Hypothalamus (tissue), 51 donors: ENCODE data around the gene RRP1B.

Experiments used
- DNase-seq, 51 donors: peaks; one replicate each; lab custom pipeline; 2025; lab: John Stamatoyannopoulos, UW

RRP1B gene

DNA sequence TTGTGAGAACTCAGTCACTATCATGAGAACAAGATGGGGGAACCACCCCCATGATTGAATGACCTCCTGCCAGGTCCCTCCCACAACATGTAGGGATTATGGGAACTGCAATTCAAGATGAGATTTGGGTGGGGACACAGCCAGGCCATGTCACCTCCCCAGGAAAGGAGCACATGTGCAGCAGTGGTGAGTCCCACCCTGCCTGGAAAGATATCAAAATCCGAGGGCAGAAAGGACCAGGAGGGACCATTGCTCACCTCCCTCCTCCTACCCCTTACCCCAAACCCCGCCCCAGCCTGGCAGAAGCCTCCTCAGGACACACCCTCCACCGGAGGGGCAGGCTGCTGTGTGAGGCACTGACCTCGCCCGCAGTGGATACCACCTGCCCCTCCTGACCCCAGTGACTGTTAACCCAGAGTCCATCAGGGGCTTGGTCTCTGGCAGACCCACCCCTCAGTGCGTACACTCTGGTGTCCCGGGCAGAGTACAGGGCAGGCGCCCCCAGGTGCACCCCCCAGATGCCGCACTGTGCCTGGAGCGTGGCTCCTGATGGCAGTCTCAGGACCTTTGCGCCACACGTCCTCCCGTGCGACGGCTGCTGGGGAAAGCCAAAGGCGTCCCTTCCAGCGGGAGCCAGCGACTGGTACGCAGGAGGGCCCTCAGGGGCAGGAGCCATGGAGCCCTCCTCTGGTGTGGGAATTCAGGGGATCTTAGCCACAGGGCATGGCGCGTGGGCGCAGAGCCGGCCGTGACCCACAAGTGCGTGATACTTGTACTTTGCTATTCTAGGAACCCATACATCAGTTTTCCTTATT, 80.5 kb downstream of the RRP1B start:
- DNase-seq = no peak

DNA sequence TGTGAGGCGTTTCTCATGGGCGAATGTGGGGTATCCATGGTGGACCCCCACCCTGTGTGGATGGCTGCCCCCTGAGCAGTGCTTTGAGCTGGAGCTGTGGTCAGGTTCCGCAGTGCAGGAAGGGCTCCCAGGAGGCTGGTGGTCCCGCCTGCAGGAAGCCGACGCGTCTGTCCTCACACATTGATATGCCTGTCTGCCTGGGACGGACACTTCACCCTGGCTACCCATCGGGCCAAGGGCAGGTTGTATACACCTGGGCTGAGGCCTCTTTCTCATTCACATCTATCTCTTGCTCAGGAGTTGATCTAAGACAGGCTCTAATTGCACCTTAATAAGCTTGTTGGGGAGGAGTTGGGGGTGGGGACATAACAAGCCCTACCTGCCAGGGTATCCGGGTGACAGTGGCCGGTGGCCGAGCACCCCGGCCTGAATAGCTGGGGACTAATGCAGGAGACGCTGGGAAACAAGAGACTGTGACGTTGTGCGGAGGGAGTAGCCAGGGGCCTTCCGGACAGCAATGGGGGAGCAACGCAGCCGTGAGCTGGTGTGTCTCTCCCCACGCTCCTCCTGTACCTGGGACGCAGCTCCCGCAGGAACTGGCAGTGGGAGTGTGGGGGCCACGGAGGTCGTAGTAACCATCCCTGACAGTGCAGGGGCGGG, 81.3 kb downstream of the RRP1B start:
- peak in 34 of 51 donors; percentile 29 to 86 (median 60) for DNase-seq

- DNase-seq = no peak
Observed at GRCh38 chr21:43741423-43742096, 82.2 kb downstream of the RRP1B start.

GRCh38 chr21:43743947-43744346, 84.6 kb downstream of the RRP1B start:
- DNase-seq = no peak

DNA sequence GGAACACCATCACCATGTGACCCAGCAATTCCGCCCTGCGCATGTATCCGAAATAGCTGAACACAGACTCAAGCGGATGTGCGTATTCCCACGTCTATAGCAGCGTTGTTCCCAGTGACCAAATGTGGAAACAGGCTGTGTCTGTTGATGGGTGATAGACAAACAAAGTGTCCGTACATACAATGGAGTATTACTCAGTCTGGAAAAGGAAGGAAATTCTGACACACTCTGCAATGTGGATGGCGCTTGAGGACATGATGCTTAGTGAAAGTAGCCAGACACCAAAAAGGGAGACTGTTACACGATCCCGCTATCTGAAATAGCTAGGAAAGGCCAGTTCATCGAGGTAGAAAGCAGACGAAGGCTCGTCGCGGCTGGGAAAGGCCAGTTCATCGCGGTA, 85.4 kb downstream of the RRP1B start:
- no peak for DNase-seq
